DND-41 (cell line): ENCODE data around the gene LLGL2.

Experiments used
- CTCF ChIP-seq: IDR thresholded peaks from 2 replicates; pipeline ENCODE4 v1.5.1; 2012; ENCODE audit warnings: borderline replicate concordance, low read length, moderate library complexity, mild to moderate bottlenecking; ENCODE audit not compliant: poor library complexity, severe bottlenecking; ENCODE audit errors: extremely low read depth
- EZH2 ChIP-seq: IDR thresholded peaks from 3 replicates; pipeline ENCODE4 v1.6.1; 2012; ENCODE audit warnings: borderline replicate concordance, low read depth, mild to moderate bottlenecking, moderate library complexity, low read length, inconsistent platforms; ENCODE audit not compliant: severe bottlenecking

GRCh38 chr17:75505640-75506039, 19.9 kb upstream of the LLGL2 start:
- TF ChIP-seq CTCF, result no peak
- TF ChIP-seq EZH2, result no peak
